ENCODE results near the gene NKTR. TPM values are rescaled to one million over a fixed set of nuclear protein-coding genes. Genes with fewer than 3 reads are reported as not detected.
A peak's percentile ranks its signal among the peaks of the same experiment; 100 is the strongest.

Gene NKTR
- total and polyA plus RNA-seq, 2 of the 13 experiments (the other 11 are each of a cell fraction or from before 2014, with no cell fraction given), result 41.3 to 59.6 TPM

DNA sequence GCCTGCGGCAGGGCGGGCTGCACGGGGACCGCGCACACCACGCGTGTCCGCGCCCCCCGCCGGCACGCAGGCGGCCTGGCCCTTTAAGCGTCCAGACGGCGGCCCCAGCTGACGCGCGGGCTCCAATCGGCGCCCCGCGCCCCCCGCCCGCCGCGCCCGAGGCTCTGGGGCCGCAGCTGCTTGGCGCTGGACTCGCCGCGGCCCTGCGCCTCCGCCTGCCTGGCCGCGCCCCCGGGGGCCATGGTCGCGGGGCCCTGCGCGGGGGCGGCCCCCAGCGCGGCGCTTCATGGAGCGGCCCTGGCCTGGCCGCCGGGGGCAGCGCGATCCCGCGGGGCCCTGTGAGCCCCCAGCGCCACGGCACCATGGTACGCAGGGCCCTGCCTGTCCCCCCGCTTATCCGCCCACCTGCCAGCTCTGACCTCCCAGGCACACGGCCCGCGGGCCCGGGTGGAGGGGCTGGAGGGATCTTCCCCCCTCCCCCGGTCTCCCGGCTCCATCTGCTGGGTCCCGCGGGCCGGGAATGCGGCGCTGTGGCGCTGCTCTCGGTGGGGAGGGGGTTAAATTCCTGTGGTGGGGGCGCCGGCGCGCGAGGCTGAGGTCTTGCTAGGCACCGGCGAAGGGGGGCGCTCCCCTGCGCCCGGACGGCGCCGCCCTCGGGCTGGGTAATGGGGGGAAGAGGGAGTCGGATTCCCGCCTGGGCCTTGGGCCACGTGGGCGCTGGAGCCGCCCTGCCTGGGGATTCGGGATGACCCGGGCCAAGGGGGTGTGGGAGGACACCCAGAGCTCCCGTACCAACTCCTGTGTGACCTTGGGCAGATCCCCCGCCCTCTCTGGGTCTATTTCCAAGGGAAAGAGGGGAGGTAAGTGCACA is 54.1 kb downstream of the NKTR start (continued):
- TF ChIP-seq, protein P1, sequence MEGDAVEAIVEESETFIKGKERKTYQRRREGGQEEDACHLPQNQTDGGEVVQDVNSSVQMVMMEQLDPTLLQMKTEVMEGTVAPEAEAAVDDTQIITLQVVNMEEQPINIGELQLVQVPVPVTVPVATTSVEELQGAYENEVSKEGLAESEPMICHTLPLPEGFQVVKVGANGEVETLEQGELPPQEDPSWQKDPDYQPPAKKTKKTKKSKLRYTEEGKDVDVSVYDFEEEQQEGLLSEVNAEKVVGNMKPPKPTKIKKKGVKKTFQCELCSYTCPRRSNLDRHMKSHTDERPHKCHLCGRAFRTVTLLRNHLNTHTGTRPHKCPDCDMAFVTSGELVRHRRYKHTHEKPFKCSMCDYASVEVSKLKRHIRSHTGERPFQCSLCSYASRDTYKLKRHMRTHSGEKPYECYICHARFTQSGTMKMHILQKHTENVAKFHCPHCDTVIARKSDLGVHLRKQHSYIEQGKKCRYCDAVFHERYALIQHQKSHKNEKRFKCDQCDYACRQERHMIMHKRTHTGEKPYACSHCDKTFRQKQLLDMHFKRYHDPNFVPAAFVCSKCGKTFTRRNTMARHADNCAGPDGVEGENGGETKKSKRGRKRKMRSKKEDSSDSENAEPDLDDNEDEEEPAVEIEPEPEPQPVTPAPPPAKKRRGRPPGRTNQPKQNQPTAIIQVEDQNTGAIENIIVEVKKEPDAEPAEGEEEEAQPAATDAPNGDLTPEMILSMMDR (CRISPR knock-in tag; IDR thresholded peaks at IDR 0.05), result peak; percentile 65
- TF ChIP-seq, protein P2, sequence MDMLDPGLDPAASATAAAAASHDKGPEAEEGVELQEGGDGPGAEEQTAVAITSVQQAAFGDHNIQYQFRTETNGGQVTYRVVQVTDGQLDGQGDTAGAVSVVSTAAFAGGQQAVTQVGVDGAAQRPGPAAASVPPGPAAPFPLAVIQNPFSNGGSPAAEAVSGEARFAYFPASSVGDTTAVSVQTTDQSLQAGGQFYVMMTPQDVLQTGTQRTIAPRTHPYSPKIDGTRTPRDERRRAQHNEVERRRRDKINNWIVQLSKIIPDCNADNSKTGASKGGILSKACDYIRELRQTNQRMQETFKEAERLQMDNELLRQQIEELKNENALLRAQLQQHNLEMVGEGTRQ (IDR thresholded peaks at IDR 0.05; ENCODE audit: low read depth, low read length), result no peak
- TF ChIP-seq, protein P2 (CRISPR knock-in tag; IDR thresholded peaks at IDR 0.05; ENCODE audit: borderline replicate concordance), result peak; percentile 57; the same call in 1 of the 2 replicates
- TF ChIP-seq ZNF652 (CRISPR knock-in tag; IDR thresholded peaks at IDR 0.05; ENCODE audit: borderline replicate concordance, low read depth), result peak; percentile 92
- no peak for TF ChIP-seq PPARG (CRISPR knock-in tag; conservative IDR thresholded peaks at IDR 0.05)
- no peak for TF ChIP-seq ZNF382 (CRISPR knock-in tag; IDR thresholded peaks at IDR 0.05; ENCODE audit: borderline replicate concordance)
- TF ChIP-seq SRSF9 (IDR thresholded peaks at IDR 0.05; ENCODE audit: borderline replicate concordance, insufficient read depth, low read depth, low read length, poor library complexity, severe bottlenecking), result no peak
- TF ChIP-seq MEIS2 (CRISPR knock-in tag; IDR thresholded peaks at IDR 0.05), result no peak
- TF ChIP-seq JUNB (CRISPR knock-in tag; IDR thresholded peaks at IDR 0.05; ENCODE audit: borderline replicate concordance), result no peak
- TF ChIP-seq FOXA3 (CRISPR knock-in tag; IDR thresholded peaks at IDR 0.05), result no peak
- TF ChIP-seq ZFP41 (CRISPR knock-in tag; IDR thresholded peaks at IDR 0.05; ENCODE audit: borderline replicate concordance), result no peak
- TF ChIP-seq NFATC3 (CRISPR knock-in tag; IDR thresholded peaks at IDR 0.05), result no peak
- TF ChIP-seq ZMYM3 (CRISPR knock-in tag; IDR thresholded peaks at IDR 0.05), result peak; percentile 91
- no peak for TF ChIP-seq NFRKB (IDR thresholded peaks at IDR 0.05)
- TF ChIP-seq SKI (IDR thresholded peaks at IDR 0.05; ENCODE audit: partially characterized antibody), result no peak
- TF ChIP-seq ZNF253 (CRISPR knock-in tag; IDR thresholded peaks at IDR 0.05; ENCODE audit: borderline replicate concordance), result no peak
- TF ChIP-seq, protein P3, sequence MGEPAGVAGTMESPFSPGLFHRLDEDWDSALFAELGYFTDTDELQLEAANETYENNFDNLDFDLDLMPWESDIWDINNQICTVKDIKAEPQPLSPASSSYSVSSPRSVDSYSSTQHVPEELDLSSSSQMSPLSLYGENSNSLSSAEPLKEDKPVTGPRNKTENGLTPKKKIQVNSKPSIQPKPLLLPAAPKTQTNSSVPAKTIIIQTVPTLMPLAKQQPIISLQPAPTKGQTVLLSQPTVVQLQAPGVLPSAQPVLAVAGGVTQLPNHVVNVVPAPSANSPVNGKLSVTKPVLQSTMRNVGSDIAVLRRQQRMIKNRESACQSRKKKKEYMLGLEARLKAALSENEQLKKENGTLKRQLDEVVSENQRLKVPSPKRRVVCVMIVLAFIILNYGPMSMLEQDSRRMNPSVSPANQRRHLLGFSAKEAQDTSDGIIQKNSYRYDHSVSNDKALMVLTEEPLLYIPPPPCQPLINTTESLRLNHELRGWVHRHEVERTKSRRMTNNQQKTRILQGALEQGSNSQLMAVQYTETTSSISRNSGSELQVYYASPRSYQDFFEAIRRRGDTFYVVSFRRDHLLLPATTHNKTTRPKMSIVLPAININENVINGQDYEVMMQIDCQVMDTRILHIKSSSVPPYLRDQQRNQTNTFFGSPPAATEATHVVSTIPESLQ (CRISPR knock-in tag; conservative IDR thresholded peaks at IDR 0.05), result no peak
- TF ChIP-seq, protein P4, sequence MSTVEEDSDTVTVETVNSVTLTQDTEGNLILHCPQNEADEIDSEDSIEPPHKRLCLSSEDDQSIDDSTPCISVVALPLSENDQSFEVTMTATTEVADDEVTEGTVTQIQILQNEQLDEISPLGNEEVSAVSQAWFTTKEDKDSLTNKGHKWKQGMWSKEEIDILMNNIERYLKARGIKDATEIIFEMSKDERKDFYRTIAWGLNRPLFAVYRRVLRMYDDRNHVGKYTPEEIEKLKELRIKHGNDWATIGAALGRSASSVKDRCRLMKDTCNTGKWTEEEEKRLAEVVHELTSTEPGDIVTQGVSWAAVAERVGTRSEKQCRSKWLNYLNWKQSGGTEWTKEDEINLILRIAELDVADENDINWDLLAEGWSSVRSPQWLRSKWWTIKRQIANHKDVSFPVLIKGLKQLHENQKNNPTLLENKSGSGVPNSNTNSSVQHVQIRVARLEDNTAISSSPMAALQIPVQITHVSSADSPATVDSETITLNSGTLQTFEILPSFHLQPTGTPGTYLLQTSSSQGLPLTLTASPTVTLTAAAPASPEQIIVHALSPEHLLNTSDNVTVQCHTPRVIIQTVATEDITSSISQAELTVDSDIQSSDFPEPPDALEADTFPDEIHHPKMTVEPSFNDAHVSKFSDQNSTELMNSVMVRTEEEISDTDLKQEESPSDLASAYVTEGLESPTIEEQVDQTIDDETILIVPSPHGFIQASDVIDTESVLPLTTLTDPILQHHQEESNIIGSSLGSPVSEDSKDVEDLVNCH (CRISPR knock-in tag; IDR thresholded peaks at IDR 0.05), result no peak
- no peak for TF ChIP-seq ZBTB7A (CRISPR knock-in tag; IDR thresholded peaks at IDR 0.05)
